NOMO-1 treated with DMSO at 0.1 percent for 48 hours (cell line): ENCODE data around the gene ERMARD.

Experiments
- DNase-seq: peaks from one replicate; lab custom pipeline; 2025; ENCODE audit not compliant: unreplicated experiment; lab: John Stamatoyannopoulos, UW

Gene ERMARD

DNA sequence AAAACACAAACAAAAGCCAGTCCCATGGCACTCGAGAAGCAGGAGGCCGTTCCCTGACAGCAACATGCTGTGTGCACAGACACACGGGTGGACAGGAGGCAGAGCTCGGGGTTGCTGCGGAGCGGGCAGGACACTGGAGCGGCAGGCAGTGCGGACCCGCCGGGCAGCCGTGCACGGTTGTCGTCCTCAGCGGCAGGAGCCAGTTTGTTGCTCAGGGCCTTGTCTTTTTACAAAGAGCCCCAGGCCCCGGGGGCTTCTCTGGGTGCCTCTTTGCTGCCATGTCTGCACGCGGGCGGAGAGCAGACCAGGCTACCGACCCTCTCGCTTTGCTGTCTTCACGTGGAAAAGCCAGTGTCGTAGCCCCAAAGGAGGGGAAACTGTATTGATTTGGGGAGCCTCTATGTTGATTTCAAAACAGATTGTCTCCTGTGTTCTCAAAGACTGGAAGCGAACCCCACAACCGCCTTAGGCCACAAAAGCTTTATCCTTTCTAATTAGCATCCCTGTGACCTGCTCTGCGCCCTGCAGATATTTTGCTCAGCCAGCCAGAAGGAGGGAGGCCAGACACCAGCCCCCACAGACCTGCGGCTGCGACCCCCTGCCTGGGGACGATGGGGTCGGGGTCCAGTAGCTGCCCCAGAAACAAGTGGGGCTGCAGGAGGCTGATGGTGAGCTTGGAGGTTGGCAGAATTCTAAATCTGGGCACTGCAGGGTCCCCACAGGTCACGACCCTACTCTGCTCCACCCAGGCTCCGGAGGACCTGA lies 50.2 kb downstream of the ERMARD start:
- DNase-seq, result no peak

DNA sequence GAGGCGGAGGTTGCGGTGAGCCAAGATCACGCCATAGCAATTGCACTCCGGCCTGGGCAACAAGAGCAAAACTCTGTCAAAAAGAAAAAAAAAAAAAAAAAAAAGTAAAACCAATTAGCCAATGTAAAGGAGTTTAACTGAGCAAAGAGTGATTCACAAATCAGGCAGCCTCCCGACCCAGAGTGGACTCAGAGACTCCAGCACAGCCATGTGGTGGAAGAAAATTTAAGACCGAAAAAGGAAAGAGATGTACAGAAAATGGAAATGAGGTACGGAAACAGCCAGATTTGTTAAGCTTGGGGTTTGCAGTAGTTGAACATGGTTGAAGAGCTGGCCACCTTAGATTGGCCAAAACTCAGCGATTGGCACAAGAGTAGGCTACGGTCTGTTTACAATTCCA lies 51.4 kb downstream of the ERMARD start:
- DNase-seq, result no peak

DNA sequence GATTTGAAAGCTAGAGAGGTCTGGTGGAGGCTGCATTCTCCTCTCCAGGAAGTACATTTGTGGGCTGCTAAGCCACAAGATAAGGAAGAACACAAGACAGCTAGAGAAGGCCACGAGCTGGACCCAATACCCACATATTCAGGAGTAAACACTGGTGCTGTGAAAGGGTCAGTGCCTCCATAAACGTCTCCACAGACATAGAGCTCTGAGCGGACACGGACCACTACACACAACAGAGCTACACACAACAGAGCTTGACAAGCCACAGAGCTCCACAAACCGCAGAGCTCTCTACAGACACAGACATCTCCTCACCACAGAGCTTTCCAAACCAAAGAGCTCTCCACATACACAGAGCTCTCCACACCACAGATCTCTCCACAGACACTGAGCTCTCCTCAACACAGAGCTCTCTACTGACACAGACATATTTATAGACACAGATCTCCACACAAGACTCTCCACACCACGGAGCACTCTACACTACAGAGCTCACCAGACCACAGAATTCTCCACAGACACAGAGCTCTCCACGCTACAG lies 51.9 kb downstream of the ERMARD start:
- DNase-seq, result peak; percentile 47

DNA sequence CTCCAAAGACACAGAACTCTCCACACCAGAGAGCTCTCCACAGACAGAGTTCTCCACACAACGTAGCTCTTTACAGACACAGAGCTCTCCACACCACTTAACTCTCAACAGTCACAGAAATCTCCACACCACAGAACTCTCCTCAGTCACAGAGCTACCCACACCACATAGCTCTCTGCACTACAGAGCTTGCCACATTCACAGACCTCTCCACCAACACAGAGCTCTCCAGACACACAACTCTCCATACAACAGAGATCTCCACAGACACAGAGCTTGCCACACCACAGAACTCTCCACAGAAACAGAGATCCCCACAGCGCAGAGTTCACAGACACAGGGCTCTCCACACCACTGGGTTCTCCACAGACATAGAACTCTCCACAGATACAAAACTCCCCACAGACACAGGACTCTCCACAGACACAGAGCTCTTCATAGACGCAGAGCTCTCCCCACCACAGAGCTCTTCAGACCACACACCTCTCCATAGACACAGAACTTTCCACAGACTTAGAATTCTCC lies 52.5 kb downstream of the ERMARD start:
- DNase-seq, result no peak

DNA sequence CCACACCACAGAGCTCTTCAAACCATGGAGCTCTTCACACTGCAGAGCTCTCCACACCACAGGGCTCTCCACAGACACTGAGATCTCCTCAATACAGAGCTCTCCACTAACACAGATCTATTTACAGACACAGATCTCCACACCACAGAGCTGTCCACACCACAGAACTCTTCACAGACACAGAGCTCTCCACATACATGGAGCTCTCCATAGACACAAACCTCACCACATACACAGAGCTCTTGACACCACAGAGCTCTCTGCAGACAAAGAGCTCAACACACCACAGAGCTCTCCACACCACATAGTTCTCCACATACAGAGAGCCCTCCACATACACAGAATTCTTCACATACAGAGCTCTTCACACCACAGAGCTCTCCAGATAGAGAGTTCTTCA lies 53.0 kb downstream of the ERMARD start:
- DNase-seq, result no peak

DNA sequence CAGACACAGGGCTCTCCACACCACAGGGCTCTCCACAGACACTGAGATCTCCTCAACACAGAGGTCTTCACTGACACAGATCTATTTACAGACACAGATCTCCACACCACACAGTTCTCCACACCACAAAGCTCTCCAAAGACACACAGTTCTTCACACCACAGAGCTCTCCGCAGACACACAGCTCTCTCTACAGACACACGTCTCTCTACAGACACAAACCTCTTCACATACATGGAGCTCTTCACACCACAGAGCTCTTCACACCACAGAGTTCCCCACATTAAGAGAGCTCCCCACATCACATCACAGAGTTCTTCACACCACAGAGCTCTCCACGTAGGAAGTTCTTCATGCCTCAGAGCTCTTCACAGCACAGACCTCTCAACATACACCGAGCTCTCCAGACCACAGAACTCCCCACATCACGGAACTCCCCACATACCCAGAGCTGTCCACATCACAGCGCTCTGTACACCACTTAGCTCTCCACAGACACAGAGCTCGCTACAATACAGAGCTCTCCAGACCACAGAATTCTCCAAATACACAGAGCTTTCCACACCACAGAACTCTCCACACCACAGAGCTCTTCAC lies 53.9 kb downstream of the ERMARD start:
- no peak for DNase-seq

DNA sequence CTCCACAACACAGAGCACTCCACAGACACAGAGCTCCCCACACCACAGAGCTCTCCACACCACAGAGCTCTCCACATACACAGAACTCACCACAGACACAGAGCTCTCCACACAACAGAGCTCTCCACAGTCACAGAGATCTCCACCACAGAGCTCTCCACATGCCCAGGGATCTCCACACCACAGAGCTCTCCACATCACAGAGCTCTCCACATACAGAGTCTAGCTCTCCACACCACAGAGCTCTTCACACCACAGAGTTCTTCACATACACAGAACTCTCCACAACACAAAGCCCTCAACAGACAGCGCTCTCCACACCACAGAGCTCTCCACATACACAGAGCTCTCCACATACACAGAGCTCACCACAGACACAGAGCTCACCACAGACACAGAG lies 55.3 kb downstream of the ERMARD start:
- DNase-seq, result no peak

DNA sequence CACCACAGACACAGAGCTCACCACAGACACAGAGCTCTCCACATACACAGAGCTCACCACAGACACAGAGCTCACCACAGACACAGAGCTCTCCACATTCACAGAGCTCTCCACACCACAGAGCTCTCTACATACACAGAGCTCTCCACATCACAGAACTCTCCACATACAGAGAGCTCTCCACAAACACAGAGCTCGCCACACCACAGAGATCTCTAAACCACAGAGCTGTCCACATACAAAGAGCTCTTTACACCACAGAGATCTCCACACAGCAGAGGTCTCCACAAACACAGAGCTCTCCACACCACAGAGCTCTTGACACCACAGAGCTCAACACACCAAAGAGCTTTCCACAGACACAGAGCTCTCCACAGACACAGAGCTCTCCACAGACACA lies 55.8 kb downstream of the ERMARD start:
- DNase-seq, result no peak

DNA sequence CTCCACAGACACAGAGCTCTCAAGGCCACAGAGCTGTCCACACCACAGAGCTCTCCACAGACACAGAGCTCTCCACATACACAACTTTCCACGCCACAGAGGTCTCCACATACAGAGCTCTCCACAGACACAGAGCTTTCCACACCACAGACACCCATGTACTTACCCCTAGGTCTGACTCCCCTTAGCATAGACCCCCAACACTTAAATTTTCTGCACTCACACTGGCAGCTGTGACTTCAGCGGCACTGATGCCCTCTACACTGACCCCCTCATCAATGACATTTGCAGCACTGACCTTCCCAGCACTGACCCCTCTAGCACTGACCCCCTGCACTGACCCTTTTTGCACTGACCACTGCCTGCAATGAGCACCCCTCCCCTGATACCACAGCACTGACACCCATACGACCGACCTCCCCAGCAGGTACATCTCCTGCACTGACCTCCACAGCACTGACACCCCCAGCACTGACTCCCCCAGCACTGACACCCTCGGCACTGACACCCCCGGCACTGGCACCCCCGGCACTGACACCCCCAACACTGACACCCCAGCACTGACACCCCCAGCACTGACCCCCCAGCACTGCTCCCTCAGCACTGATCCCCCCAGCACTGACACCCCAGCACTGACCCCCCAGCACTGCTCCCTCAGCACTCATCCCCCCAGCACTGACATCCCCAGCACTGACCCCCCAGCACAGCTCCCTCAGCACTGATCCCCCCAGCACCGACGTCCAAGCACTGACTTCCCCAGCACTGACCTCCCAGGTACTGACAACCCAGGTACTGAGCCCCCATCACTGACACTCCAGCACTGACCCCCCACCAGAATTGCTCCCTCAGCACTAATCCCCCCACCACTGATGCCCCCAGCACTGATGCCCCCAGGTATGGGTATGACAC lies 56.5 kb downstream of the ERMARD start:
- no peak for DNase-seq

DNA sequence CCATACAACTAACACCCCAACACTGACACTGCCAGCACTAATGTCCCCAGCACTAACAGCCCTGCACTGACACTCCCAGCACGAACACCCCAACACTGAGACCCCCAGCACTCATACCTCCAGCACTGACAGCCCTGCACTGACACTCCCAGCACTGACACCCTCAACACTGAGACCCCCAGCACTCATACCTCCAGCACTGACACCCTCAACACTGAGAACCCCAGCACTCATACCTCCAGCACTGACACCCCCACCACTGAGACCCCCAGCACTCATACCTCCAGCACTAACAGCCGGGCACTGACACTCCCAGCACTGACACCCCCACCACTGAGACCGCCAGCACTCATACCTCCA lies 57.2 kb downstream of the ERMARD start:
- DNase-seq, result no peak

DNA sequence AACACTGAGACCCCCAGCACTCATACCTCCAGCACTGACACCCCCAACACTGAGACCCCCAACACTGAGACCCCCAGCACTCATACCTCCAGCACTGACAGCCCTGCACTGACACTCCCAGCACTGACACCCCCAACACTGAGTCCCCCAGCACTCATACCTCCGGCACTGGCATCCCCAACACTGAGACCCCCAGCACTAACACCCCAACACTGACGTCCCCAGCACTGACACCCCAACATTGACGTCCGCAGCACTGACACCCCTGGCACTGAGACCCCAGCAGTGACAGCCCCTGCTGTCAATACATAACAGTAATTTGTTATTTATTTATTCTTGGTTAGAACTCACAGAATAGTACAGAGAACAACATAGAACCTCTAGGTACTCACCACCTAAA lies 58.0 kb downstream of the ERMARD start:
- no peak for DNase-seq

DNA sequence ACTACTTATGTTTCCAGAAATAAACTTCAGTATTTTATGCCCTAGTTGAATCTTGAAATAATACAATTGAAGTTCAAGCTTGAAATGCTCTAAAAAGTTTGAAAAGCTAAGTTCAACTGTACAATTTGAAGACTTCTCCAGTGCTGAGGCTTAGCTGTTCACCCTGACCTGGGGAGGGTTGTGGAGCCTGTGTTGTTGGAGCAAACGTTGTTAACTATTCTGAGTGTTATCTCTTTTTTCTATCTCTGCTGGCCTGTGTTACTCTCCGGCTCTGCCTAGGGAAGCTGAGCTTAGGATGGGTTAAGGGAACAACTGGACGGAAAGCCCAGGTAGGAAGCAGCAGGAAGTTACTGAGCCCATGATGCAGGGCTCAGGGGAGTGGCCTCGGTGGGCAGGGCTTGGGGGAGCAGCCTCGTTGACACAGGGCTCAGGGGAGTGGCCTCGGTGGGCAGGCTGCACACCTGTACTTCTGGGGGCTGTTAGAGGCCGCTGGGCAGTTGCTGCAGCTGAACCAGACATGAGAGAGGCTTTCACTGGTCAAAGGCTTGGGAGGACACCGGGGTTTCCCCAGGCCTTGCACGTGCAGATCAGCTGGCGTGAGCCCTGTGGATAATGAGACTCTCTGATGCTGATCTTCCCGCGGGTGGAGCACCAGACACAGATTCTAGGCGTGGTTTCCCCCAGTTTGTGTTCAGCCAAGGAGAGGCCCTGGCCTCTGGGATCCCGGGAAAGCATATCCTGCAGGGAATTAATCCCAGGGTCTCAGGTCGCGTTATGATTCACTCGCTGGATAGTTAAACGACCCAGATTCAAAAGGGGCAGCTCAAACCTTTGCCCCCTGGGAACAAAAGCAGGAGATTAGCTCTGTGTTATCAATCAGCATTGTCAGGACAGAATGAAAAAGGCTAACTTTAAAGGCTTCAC lies 58.9 kb downstream of the ERMARD start:
- no peak for DNase-seq

DNA sequence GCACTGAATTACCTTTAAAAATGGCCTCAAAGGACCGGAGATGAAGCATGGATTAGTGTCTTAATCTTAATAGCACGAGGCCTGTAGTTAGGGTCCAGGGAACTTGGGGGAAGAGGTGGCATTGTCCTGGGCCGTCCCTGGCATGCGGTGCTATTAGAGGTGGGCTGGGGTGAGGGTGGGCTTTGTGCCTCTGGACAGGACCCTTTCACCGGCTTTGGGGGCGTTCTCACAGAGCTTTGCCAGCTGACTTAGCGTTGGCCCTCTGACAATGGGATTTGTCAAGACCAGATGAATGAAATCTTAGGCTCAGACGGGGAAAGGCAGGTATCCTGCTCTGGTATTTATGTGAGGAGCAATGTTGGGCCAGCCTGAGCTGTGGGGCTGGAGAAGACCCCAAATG lies 59.6 kb downstream of the ERMARD start:
- DNase-seq, result no peak

DNA sequence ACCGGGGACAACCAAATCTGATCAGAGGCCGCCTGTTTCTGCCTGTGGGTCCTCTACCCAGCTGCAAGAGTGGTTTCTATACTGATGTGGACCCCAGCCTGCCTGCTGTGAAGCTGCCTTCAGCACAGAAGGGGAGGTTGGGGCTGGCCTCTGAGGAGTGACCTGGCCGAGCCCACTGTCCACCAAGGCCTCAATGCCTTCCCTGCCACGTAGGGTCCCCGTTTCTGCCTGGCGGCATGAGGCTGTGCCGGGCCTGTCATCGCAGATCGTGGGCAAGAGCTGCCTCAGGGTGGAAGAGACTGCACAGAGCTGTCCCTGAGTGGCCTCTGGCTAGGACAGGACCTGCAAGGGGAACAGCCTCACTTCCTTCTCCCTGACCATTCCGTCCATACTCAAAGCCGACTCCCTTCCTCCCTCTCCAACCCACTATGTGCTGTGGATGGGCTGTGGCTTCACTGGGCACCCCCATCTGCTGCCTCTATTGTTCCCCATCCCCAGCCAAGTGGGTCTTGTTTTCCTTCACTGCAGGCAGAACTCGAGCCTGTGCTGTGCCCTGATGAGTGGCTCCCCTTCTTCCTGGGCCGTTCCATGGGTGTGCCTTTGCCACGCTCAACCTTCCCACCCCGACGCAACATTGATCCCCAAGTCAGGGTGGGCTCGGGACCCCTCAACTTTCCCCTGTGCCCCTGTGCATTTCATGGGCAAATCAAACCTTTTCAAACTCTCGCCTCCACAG lies 60.3 kb downstream of the ERMARD start:
- no peak for DNase-seq

DNA sequence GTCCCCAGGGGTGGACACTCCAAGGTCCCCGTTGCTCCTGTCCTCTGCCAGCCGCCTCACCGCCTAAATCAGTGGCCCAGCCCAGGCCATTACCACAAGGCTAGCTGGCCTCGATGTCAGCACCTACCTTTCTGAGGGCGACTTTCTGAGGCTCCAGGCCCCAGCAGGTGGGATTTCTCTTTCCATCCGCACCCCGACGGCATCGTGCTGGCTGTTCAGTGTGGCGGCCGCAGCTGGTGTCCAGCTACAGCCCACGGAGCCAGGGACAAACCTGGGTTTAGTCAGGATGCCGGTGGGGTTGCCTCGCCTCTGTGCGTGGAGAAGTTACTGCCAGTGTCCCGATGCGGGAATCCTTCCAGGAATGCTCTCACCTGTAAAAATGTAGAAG lies 60.8 kb downstream of the ERMARD start:
- DNase-seq, result no peak

DNA sequence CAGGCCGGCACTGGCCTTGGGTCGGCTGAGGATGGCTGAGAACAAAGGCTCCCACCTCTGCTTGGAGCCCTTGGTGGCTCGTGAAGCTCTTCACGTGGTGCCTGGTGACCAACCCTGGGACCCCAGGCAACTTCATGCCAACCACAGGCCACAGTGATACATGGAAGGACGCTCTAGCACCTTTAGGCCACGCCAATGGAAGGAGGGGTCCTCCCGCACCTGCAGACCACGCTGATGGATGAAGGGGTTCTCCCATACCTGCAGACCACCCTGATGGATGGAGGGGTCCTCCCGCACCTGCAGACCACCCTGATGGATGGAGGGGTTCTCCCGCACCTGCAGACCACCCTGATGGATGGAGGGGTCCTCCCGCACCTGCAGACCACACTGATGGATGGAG lies 62.5 kb downstream of the ERMARD start:
- DNase-seq, result no peak

DNA sequence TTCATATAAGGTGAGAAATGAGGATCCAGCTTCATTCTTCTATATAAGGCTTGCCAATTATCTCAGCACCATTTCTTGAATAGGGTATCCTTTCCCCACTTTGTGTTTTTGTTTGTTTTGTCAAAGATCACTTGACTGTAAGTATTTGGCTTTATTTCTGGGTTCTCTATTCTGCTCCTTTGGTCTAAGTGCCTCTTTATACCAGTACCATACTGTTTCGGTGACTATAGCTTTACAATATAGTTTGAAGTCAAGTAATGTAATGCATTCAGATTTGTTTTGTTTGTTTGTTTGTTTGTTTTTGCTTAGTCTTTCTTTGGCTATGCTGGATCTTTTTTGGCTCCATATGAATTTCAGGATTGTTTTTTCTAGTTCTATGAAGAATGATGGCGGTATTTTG lies 64.6 kb downstream of the ERMARD start:
- no peak for DNase-seq

DNA sequence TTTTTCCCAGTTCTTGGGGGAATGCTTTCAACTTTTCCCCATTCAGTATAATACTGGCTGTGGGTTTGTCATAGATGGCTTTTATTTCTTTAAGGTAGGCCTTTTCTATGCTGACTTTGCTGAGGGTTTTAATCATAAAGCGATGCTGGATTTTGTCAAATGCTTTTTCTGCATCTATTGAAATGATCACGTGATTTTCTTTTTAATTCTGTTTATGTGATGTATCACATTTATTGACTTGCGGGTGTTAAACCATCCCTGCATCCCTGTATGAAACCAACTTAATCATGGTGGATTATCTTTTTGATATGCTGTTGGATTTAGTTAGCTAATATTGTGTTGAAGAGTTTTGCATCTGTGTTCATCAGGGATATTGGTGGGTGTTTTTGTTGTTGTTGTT lies 65.6 kb downstream of the ERMARD start:
- no peak for DNase-seq

DNA sequence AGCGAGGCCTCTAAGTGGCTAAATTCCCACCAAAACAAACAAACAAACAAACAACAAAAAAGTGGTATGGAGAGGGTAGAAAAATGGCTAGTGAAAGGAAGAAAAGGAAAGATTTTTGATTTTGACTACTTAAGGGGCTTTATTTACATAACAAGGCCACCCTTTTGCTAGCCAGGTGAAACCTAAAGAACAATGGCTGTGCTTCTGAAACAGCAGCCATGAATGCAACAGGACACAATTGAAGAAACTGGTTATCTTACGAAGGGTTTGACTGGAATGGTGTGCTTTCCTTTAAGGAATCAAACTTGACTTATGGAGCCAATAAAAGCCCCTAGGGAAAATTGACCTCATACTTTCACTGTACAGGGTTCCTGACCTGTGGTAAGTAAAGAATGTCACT lies 68.9 kb downstream of the ERMARD start:
- DNase-seq, result no peak

DNA sequence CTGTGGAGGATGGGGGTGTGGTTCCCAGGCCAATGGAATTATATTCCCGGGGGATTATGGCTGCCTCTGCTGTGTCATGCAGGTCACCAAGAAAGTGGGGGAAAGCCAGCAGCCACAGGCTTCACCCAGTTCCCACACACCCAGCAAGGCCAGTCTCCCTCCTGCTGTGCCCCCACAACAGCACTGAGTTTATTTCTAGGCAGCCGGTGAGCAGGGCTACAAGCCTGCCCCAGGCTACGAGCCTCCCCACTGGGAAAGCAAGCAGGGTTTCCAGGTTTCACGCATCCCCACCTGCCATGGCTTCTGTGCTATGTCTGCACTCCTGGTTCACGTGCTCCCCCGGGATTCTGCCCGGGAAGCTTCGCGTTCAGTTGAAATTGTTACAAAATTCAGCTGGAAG lies 72.6 kb downstream of the ERMARD start:
- no peak for DNase-seq
